Activated T-helper 1 cell treated with anti-CD3 and anti-CD28 coated beads, Interleukin-12 subunit alpha, Interleukin-12 subunit beta, Interleukin-2, Interleukin-4 antibody, amounts not matched to agents 30 ng/mL and 10 ng/mL and 1 ng/mL, durations not matched to agents 14 hours and 24 hours and 36 hours (primary cell): Measurements from ENCODE around the gene LRIF1. TPM values are rescaled to one million over a fixed set of nuclear protein-coding genes. Genes with fewer than 3 reads are reported as not detected.

Source experiments
- DNase-seq: peaks from one replicate; pipeline ENCODE4 v3.0.0; 2021; ENCODE audit warnings: low spot score
- H3K27ac Mint-ChIP-seq: one replicate; pipeline ENCODE4 v1.8.0; 2021; ENCODE audit warnings: mild to moderate bottlenecking, mixed read lengths
- H3K27me3 Mint-ChIP-seq: one replicate; pipeline ENCODE4 v1.8.0; 2022; ENCODE audit warnings: mild to moderate bottlenecking, moderate library complexity, mixed read lengths; ENCODE audit not compliant: insufficient read depth
- H3K36me3 Mint-ChIP-seq: one replicate; pipeline ENCODE4 v1.8.0; 2021; ENCODE audit warnings: low read depth, mixed read lengths
- H3K4me1 Mint-ChIP-seq: one replicate; pipeline ENCODE4 v1.8.0; 2021; ENCODE audit warnings: low read depth, mixed read lengths
- H3K4me3 Mint-ChIP-seq: one replicate; pipeline ENCODE4 v1.8.0; 2021; ENCODE audit warnings: mild to moderate bottlenecking, moderate library complexity, mixed read lengths
- H3K9me3 Mint-ChIP-seq: one replicate; pipeline ENCODE4 v1.8.0; 2021; ENCODE audit warnings: mixed read lengths
- intact Hi-C: fragments of 100-400 bp; cut with micrococcal nuclease; formaldehyde crosslinking; loops from one replicate; pipeline ENCODE4 v1.15.1; 2024
- total RNA-seq: library from RNA; stranded (reverse); gene quantifications from 2 replicates; pipeline ENCODE4 v1.2.3, GENCODE V29; 2022

LRIF1 gene
- total RNA-seq, 1 donor from 2014 or later, result 14.8 TPM

DNA sequence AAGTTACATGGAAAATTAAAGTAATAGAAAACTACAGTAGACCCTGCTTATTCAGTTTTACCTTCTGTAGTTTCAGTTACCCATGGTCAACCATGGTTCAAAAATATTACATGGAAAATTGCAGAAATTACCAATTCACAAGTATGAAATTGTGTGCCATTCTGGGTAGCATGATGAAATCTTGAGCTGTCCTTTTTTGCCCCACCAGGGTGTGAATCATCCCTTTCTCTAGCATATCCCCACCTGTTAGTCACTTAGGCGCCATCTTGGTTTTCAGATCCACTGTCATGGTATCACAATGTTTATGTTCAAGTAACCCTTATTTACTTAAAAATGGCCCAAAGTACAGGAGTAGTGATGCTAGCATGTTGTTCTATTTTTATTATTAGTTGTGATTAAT, 3.5 kb upstream of the LRIF1 start:
- DNase-seq, result no peak
- peaks cover 15% of the 10 kb centered on the region for H3K36me3 Mint-ChIP-seq
- H3K9me3 Mint-ChIP-seq, result peaks cover 46% of the 10 kb centered on the region
- intact Hi-C loops, result loop anchor here (10.0 kb wide), 1 partner anchor 308 kb away; no protein-coding TSS in a partner anchor
- no peak overlapping the region for H3K4me3 Mint-ChIP-seq
- peaks cover 23% of the 10 kb centered on the region for H3K4me1 Mint-ChIP-seq
- no peak overlapping the region for H3K27ac Mint-ChIP-seq
- H3K27me3 Mint-ChIP-seq, result peaks cover 25% of the 10 kb centered on the region

DNA sequence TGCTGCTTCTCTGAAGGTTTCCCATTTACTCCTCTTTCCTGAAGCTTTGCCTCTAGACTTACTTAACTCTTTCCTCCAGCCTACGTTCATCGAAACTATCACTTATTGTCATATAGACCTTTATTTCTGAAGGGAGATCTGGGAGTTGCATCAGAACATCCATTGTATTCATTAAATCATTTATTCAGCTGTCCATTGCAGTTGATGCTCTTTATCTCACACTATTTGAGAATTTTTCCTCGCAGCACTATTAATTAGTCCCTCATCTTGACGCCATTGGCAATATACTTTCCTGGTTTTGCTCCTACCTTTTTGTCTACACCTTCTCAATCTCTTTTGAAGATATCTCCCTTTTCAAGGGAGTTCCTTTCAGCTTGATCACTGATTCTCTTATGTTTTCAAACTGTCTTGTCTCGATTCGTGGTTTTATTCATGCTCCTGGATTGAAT, 757 bp upstream of the LRIF1 start:
- peaks cover 43% of the 10 kb centered on the region for H3K4me1 Mint-ChIP-seq

DNA sequence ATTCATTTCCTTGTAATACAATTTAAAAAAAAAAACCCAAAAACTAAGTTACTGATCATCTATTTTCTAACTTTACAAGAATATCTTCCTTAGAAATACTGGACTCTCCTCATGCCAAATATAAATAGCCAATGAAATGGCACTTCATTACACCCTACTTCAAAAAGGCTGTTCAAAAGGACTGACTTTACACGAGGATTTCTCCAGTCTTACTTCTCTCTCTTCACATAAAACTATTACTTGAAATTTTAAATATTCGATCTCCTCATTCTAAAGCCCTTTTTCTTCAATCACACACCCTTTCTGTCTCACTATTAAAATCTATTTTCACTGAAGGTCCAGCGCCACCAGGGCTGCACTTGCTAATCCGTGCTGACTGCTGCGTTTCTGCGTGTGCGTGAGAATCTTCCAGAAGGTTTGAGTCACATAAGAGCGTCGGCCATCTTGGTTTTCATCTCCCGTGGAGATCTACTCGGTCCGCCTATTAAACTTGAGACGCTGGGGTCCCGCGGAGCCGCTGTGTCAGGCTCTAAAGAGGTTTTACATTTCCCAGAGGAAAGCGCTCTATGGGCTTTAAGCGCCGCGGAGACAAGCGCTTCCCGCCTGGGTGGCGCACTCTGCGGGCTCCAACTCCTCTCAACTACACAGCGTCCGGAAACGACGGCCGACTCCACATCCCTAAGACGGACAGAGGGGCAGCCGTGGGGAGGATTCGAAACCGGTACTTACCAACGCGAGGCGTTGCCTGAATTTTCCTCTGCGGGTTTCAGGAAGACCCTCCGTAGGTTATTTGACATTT, 631 bp downstream of the LRIF1 start:
- Mint-ChIP-seq H3K4me3 (peak overlapping the region; percentile 90), H3K27me3 (no peaks in the 10 kb centered on the region), H3K36me3 (peaks cover 36% of the 10 kb centered on the region), H3K9me3 (peaks cover 41% of the 10 kb centered on the region), H3K27ac (peak overlapping the region; percentile 96), H3K4me1 (peaks cover 43% of the 10 kb centered on the region)
- DNase-seq, result peak; percentile 58
- intact Hi-C loops, result loop anchor here (1.0 to 10.0 kb wide), 7 partner anchors 88 to 794 kb away; partner anchors contain the start of genes DDX20, DENND2D and KCNA3

More for the DNA sequence above, 757 bp upstream of the LRIF1 start:
- DNase-seq, result no peak
- intact Hi-C loops, result loop anchor here (1.0 to 10.0 kb wide), 10 partner anchors 48 to 793 kb away; partner anchors contain the start of genes ATP5PB, DDX20, DENND2D and KCNA3
- Mint-ChIP-seq H3K27me3 (peaks cover 5% of the 10 kb centered on the region), H3K9me3 (peaks cover 41% of the 10 kb centered on the region), H3K27ac (peak overlapping the region; percentile 96), H3K4me3 (peak overlapping the region; percentile 90), H3K36me3 (peaks cover 32% of the 10 kb centered on the region)

DNA sequence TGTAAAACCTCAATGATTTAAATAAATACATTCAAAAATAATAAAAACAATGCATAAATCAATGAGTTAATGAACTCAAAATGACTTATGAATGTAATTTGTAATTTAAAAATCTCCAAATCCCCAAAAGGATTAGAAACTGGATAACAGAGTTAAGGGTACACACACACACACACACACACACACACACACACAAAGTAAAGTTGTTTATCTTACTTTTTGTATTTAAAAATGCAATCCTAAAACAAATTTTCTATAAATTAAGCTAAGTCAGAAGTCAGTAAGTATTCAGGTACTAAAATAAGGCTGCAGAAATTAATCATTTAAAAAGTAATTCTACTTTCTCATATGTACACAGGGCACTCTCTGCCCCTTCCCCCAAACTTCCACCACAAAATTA, 1.8 kb downstream of the LRIF1 start:
- H3K27ac Mint-ChIP-seq, result peak overlapping the region; percentile 11
- no peaks in the 10 kb centered on the region for H3K27me3 Mint-ChIP-seq
- peak overlapping the region; percentile 12 for H3K4me3 Mint-ChIP-seq
- intact Hi-C loops, result loop anchor here (5.0 to 10.0 kb wide), 6 partner anchors 240 to 795 kb away; partner anchors contain the start of genes DDX20, DENND2D and KCNA3
- peaks cover 43% of the 10 kb centered on the region for H3K4me1 Mint-ChIP-seq
- H3K36me3 Mint-ChIP-seq, result peaks cover 36% of the 10 kb centered on the region
- no peak for DNase-seq
- peaks cover 35% of the 10 kb centered on the region for H3K9me3 Mint-ChIP-seq

DNA sequence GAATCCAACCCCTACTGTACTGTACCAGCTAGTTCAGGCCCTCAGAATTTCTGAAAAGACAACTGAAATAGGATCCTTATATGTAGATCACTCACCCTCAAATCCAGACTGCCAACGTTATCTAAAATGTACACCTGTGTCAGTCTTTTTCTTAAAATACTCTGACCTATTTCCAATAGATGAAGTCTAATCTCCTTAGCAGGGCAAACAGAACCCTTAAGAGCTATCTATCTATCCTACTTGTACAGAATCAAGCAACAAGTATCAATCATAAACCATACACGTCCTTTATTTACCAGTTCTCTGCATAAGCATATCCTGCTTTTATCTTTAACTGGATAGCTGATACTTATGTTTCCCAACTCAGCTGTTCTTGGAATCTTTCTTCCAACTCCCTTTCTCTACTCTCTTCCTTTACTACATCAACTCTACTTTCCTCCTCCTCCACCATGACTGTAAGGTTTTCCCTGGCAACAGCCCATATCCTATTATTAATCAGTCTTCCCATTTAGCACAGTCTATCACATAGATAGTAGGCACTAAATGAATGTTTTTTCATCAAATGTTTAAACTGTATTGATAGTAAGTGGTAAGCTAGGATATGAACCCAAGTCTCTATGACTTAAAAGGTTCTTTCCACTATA, 2.8 kb downstream of the LRIF1 start:
- DNase-seq, result no peak
- H3K9me3 Mint-ChIP-seq, result peaks cover 35% of the 10 kb centered on the region
- peaks cover 36% of the 10 kb centered on the region for H3K36me3 Mint-ChIP-seq
- intact Hi-C loops, result loop anchor here (5.0 to 10.0 kb wide), 6 partner anchors 241 to 796 kb away; partner anchors contain the start of genes DDX20, DENND2D and KCNA3
- no peaks in the 10 kb centered on the region for H3K27me3 Mint-ChIP-seq
- H3K4me3 Mint-ChIP-seq, result peak overlapping the region; percentile 20
- peaks cover 43% of the 10 kb centered on the region for H3K4me1 Mint-ChIP-seq
- no peak overlapping the region for H3K27ac Mint-ChIP-seq

DNA sequence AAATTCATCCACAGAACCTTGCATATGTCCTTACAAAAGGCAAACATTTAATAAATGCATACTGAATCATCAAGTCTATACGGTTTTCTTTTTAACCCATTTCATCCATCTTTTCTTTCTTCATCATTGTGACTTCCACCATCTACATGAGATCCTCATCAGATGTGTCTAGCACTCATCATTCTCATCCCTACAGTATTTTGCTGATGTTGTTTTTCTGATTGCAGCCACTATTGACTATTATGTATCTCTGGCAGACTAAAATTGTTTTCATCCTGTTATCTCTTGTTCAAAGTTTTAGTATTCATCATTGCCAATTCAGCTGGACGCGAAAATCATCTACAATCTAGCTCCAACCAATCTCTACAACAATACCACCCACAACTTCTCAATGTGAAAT, 5.9 kb downstream of the LRIF1 start:
- H3K9me3 Mint-ChIP-seq, result peaks cover 19% of the 10 kb centered on the region
- intact Hi-C loops, result no loop called here
- DNase-seq, result no peak
- peaks cover 26% of the 10 kb centered on the region for H3K4me1 Mint-ChIP-seq
- no peak overlapping the region for H3K4me3 Mint-ChIP-seq
- peaks cover 30% of the 10 kb centered on the region for H3K36me3 Mint-ChIP-seq
- H3K27ac Mint-ChIP-seq, result no peak overlapping the region
- no peaks in the 10 kb centered on the region for H3K27me3 Mint-ChIP-seq

DNA sequence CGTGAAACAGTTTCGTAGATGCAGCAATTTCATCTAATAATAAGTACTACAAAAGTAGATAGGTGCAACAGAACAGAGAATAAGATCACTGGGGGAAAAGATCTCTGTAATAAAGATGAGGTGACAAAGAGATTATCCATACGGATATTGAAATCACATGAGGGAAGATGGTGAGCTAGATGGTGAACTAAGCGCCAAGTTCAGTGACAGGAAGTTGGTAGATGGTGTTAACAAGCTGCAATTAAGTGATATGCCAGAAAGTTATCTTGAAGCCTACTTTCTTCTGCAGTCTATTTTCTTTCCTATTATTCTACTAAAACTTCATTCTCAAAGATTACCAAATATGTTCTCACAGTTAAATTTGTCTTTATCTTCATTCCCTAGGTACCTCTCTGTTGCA, 7.1 kb downstream of the LRIF1 start:
- Mint-ChIP-seq H3K36me3 (peaks cover 37% of the 10 kb centered on the region), H3K4me3 (no peak overlapping the region), H3K27me3 (no peaks in the 10 kb centered on the region), H3K9me3 (peaks cover 19% of the 10 kb centered on the region), H3K4me1 (peaks cover 16% of the 10 kb centered on the region), H3K27ac (no peak overlapping the region)
- no peak for DNase-seq
- intact Hi-C loops, result no loop called here

DNA sequence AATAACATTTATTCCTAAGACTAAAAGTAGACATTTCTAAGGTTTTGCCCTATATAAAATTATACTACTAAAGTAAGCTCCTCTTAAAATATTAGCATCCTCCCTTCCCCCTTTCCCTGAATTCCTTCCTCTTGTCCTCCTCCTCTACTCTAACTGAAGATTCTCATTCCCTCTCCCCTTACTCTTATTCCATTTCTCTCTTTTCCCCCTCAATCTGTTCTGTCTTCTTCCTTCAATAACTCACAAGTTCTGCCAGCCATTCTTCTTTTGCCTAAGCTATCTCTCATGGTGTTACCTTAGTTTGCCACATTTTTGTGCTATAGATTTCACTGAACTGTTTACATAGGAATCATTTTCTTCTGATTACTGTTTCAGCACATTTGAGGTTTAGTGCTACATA, 10.7 kb downstream of the LRIF1 start:
- Mint-ChIP-seq H3K27ac (no peak overlapping the region), H3K9me3 (peaks cover 3% of the 10 kb centered on the region), H3K4me3 (no peak overlapping the region), H3K4me1 (peaks cover 15% of the 10 kb centered on the region), H3K36me3 (peaks cover 47% of the 10 kb centered on the region), H3K27me3 (no peaks in the 10 kb centered on the region)
- DNase-seq, result no peak
- intact Hi-C loops, result no loop called here

DNA sequence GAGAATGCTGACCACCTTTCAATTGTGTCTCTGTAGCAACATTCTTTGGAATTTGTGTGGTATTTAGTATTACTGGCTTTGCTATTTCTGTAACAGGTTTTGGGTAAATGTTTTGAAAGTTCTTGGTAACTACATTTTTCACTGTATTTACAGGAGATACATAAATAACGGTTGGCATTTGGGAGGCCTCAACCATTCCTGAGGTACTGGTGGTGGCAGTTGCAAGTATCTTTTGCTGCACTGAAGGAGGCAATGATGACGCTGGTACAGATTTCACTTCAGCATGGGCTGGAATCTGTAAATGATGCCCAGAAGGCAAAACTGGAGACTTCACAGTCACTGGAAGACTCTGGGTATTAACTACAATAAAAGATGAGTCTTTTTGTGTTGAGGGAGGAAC, 11.7 kb downstream of the LRIF1 start:
- intact Hi-C loops, result no loop called here
- Mint-ChIP-seq H3K4me1 (peaks cover 15% of the 10 kb centered on the region), H3K27me3 (no peaks in the 10 kb centered on the region), H3K4me3 (no peak overlapping the region), H3K27ac (no peak overlapping the region), H3K36me3 (peaks cover 51% of the 10 kb centered on the region), H3K9me3 (peaks cover 3% of the 10 kb centered on the region)
- no peak for DNase-seq

DNA sequence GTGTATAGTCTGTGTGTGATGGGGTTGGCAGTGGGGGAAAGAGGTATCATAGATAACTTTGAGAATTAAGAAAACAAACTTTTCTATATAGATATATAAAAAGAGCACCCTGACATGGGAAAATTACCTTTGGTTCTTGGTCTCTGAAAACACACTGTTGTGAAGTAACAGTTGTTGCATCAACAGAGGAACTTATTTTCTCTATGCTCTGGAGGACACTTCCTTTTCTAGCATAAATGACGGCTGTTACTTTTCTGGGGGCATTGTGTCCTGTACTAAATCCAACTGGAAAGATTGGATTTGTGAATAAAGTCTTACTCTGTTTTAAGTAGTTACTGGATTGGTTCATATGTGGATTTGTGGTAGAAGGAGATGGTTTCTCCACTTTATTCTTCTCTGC, 12.6 kb downstream of the LRIF1 start:
- Mint-ChIP-seq H3K4me1 (peaks cover 15% of the 10 kb centered on the region), H3K27me3 (no peaks in the 10 kb centered on the region), H3K27ac (no peak overlapping the region), H3K4me3 (no peak overlapping the region), H3K9me3 (peaks cover 3% of the 10 kb centered on the region), H3K36me3 (peaks cover 54% of the 10 kb centered on the region)
- DNase-seq, result no peak
- intact Hi-C loops, result no loop called here

DNA sequence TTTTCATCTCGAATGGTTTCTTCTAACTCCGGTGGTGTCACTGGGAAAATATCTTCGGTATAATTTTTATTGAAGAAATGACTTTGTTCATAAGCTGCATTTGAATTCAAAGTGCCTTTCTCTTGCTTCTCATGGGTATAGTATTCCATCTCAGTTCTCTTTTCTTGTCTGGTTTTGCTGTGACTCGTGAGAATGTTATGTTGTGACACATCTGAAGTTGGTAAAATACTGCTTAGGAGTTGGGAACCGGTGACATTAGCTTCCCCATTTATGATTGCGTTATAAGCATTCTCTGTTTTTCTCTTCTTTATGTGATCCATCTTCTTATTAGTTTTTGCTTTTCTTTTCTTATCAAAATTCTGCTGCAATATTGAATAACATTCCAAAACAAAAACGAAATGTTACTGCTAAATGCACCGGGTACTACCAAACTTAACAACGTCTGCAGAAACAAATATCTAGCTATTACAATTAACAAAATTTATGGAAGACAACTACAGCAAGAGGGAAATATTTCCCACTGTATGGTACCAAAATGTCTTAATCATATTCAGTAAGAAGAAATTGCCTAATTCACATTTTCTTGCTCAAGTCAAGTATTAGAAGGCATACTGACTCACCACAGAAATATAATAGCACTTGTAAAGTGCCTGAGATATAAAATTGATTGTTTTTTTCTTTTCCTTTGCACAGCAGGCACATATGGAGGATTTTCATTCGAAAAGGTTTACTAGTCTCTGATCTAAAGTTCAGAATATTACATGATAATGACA, 15.5 kb downstream of the LRIF1 start:
- Mint-ChIP-seq H3K4me1 (peaks cover 15% of the 10 kb centered on the region), H3K27me3 (no peaks in the 10 kb centered on the region), H3K27ac (no peak overlapping the region), H3K9me3 (peaks cover 3% of the 10 kb centered on the region), H3K4me3 (no peak overlapping the region), H3K36me3 (peaks cover 56% of the 10 kb centered on the region)
- DNase-seq, result no peak
- intact Hi-C loops, result no loop called here

DNA sequence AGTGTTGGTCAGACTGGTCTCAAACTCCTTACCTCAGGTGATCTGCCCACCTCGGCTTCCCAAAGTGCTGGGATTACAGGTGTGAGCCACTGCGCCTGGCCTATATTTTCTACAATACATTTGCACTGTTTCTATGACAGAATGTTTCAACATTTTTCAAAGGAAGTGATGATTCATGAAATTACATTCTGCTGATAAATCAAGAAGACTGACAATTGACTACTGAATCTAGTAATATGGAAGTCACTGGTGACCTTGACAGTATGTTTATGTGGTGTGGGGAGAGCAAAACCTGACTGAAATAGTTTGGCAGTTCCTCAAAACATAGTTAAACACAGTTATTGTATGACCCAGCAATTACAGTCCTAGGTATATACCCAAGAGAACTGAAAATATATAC, 18.1 kb downstream of the LRIF1 start:
- H3K4me3 Mint-ChIP-seq, result no peak overlapping the region
- H3K27me3 Mint-ChIP-seq, result no peaks in the 10 kb centered on the region
- DNase-seq, result no peak
- H3K9me3 Mint-ChIP-seq, result no peaks in the 10 kb centered on the region
- peaks cover 5% of the 10 kb centered on the region for H3K4me1 Mint-ChIP-seq
- H3K36me3 Mint-ChIP-seq, result peaks cover 34% of the 10 kb centered on the region
- H3K27ac Mint-ChIP-seq, result no peak overlapping the region
- intact Hi-C loops, result no loop called here
